ENCODE measurements around the gene DDX24. TPM values are rescaled to one million over a fixed set of nuclear protein-coding genes. Genes with fewer than 3 reads are reported as not detected.

Gene DDX24
- total RNA-seq, 1 donor from 2014 or later: 151 TPM

GRCh38 chr14:94123296-94123695, 42.3 kb upstream of the DDX24 start:
- no peak for TF ChIP-seq CTCF (IDR thresholded peaks at IDR 0.05; ENCODE audit: unreplicated experiment)
- Mint-ChIP-seq H3K4me3 (no peak overlapping the region), H3K4me1 (no peaks in the 10 kb centered on the region), H3K27ac (no peak overlapping the region), H3K36me3 (no peaks in the 10 kb centered on the region), H3K27me3 (ENCODE audit: low read depth) (peaks cover 16% of the 10 kb centered on the region), H3K9me3 (peaks cover 13% of the 10 kb centered on the region)
- DNase-seq (ENCODE audit: low spot score in 2 of 2, unreplicated experiment in 2 of 2): peak in 1 of 2 experiments; percentile 17

GRCh38 chr14:94122438-94122837, 41.4 kb upstream of the DDX24 start:
- no peak for DNase-seq (ENCODE audit: low spot score in 2 of 2, unreplicated experiment in 2 of 2)
- Mint-ChIP-seq H3K9me3 (peaks cover 13% of the 10 kb centered on the region), H3K36me3 (no peaks in the 10 kb centered on the region), H3K27ac (no peak overlapping the region), H3K4me1 (no peaks in the 10 kb centered on the region), H3K27me3 (ENCODE audit: low read depth) (peaks cover 23% of the 10 kb centered on the region), H3K4me3 (no peak overlapping the region)
- no peak for TF ChIP-seq CTCF (IDR thresholded peaks at IDR 0.05; ENCODE audit: unreplicated experiment)

- Mint-ChIP-seq H3K9me3 (peaks cover 13% of the 10 kb centered on the region), H3K4me3 (no peak overlapping the region), H3K27me3 (ENCODE audit: low read depth) (peaks cover 31% of the 10 kb centered on the region), H3K36me3 (no peaks in the 10 kb centered on the region), H3K4me1 (no peaks in the 10 kb centered on the region), H3K27ac (no peak overlapping the region)
- no peak for DNase-seq (ENCODE audit: low spot score in 2 of 2, unreplicated experiment in 2 of 2)
- TF ChIP-seq CTCF (IDR thresholded peaks at IDR 0.05; ENCODE audit: unreplicated experiment): no peak
Observed at GRCh38 chr14:94121485-94121884, 40.5 kb upstream of the DDX24 start.

GRCh38 chr14:94120667-94121340, 39.8 kb upstream of the DDX24 start:
- Mint-ChIP-seq H3K4me3 (no peak overlapping the region), H3K27me3 (ENCODE audit: low read depth) (peaks cover 38% of the 10 kb centered on the region)

GRCh38 chr14:94119071-94119470, 38.1 kb upstream of the DDX24 start:
- H3K4me1 Mint-ChIP-seq: peaks cover 4% of the 10 kb centered on the region
- no peak overlapping the region for H3K27ac Mint-ChIP-seq
- peaks cover 54% of the 10 kb centered on the region for H3K27me3 Mint-ChIP-seq (ENCODE audit: low read depth)
- H3K4me3 Mint-ChIP-seq: no peak overlapping the region
- no peak for TF ChIP-seq CTCF (IDR thresholded peaks at IDR 0.05; ENCODE audit: unreplicated experiment)
- DNase-seq (ENCODE audit: low spot score in 2 of 2, unreplicated experiment in 2 of 2): no peak
- peaks cover 13% of the 10 kb centered on the region for H3K9me3 Mint-ChIP-seq
- H3K36me3 Mint-ChIP-seq: no peaks in the 10 kb centered on the region

More at GRCh38 chr14:94120667-94121340, 39.8 kb upstream of the DDX24 start:
- H3K9me3 Mint-ChIP-seq: peaks cover 13% of the 10 kb centered on the region
- no peaks in the 10 kb centered on the region for H3K36me3 Mint-ChIP-seq
- H3K4me1 Mint-ChIP-seq: no peaks in the 10 kb centered on the region
- no peak for DNase-seq (ENCODE audit: low spot score in 2 of 2, unreplicated experiment in 2 of 2)
- no peak overlapping the region for H3K27ac Mint-ChIP-seq
- no peak for TF ChIP-seq CTCF (IDR thresholded peaks at IDR 0.05; ENCODE audit: unreplicated experiment)

Measured in mesothelial cell of epicardium (in vitro differentiated cells).